HepG2 (cell line): Measurements from ENCODE around the gene LRRC28. TPM values are rescaled to one million over a fixed set of nuclear protein-coding genes. Genes with fewer than 3 reads are reported as not detected.

Source experiments
- HNF1A ChIP-seq, 2 experiments: sonication (generic) in 1 of 2; formaldehyde crosslinking in 1 of 2; IDR thresholded peaks; 2 replicates each; pipeline versions ENCODE4 v1.4.0 to v1.6.1; 2016 to 2020; ENCODE audit warnings: borderline replicate concordance in 1 of 2, low read depth in 1 of 2, mild to moderate bottlenecking in 1 of 2, missing genetic modification reagents in 1 of 2
- HNF1B ChIP-seq: sonication (generic); formaldehyde crosslinking; IDR thresholded peaks from 2 replicates; pipeline ENCODE4 v1.5.1; 2020; ENCODE audit warnings: mild to moderate bottlenecking, moderate library complexity, missing genetic modification reagents
- SIX4 ChIP-seq: sonication (generic); formaldehyde crosslinking; IDR thresholded peaks from 2 replicates; pipeline ENCODE4 v1.4.0; 2020; ENCODE audit warnings: missing genetic modification reagents
- THYN1 ChIP-seq: sonication (generic); formaldehyde crosslinking; IDR thresholded peaks from 2 replicates; pipeline ENCODE4 v1.8.1; 2023; ENCODE audit warnings: low read depth, mild to moderate bottlenecking, moderate library complexity, missing genetic modification reagents, borderline replicate concordance
- WIZ ChIP-seq: sonication (generic); formaldehyde crosslinking; IDR thresholded peaks from 2 replicates; pipeline ENCODE4 v1.5.1; 2020; ENCODE audit warnings: mild to moderate bottlenecking, missing genetic modification reagents
- ZMYM3 ChIP-seq: sonication (generic); formaldehyde crosslinking; IDR thresholded peaks from 2 replicates; pipeline ENCODE4 v1.5.1; 2020; ENCODE audit warnings: mild to moderate bottlenecking, missing genetic modification reagents
- ZMYM4 ChIP-seq: sonication (generic); formaldehyde crosslinking; IDR thresholded peaks from 2 replicates; pipeline ENCODE4 v1.8.1; 2023; ENCODE audit warnings: mild to moderate bottlenecking, missing genetic modification reagents
- ZNF318 ChIP-seq: sonication (generic); formaldehyde crosslinking; IDR thresholded peaks from 2 replicates; pipeline ENCODE4 v1.4.0; 2020; ENCODE audit warnings: mild to moderate bottlenecking, missing genetic modification reagents
- ZNF362 ChIP-seq: sonication (generic); formaldehyde crosslinking; IDR thresholded peaks from 2 replicates; pipeline ENCODE4 v1.4.0; 2020; ENCODE audit warnings: missing genetic modification reagents, mild to moderate bottlenecking, borderline replicate concordance
- ZNF691 ChIP-seq: sonication (generic); formaldehyde crosslinking; IDR thresholded peaks from 2 replicates; pipeline ENCODE4 v1.4.0; 2020; ENCODE audit warnings: missing genetic modification reagents, low read depth, mild to moderate bottlenecking, borderline replicate concordance
- polyA plus RNA-seq, 8 experiments: library from polyadenylated mRNA; depleted of rRNA in 3 of 8; stranded (reverse) in 7 of 8; unstranded in 1 of 8; fragments of >200 nt; fragmentation: Illumina TruSeq in 4 of 8; extraction: Trizol in 4 of 8; gene quantifications; 2 replicates each; pipeline versions ENCODE4 v1.2.1 to v1.2.3, GENCODE V29; 2011 to 2016; ENCODE audit warnings: low read depth in 4 of 8, missing spikeins in 1 of 8, mixed read lengths in 1 of 8; ENCODE audit not compliant: insufficient read depth in 1 of 8
- total RNA-seq, 5 experiments: library from RNA; depleted of rRNA; stranded (reverse); fragments of >200 nt; fragmentation: Illumina TruSeq; extraction: Trizol; gene quantifications; 2 replicates each; pipeline ENCODE4 v1.2.3, GENCODE V29; 2016; ENCODE audit warnings: low read depth in 1 of 5

The LRRC28 gene
- total and polyA plus RNA-seq, 2 of the 13 experiments (the other 11 are each of a cell fraction or from before 2014, with no cell fraction given): 17.5 to 21.3 TPM

GRCh38 chr15:99322643-99323405 is 71.5 kb downstream of the LRRC28 start (continued):
- TF ChIP-seq ZNF691 (CRISPR knock-in tag) (no peak), ZMYM4 (CRISPR knock-in tag) (peak; percentile 90), ZNF318 (CRISPR knock-in tag) (no peak), SIX4 (no peak), HNF1A (IDR thresholded peaks at IDR 0.05; ENCODE audit: low read depth) (peak; percentile 56), HNF1A (CRISPR knock-in tag; IDR thresholded peaks at IDR 0.05; ENCODE audit: borderline replicate concordance) (no peak), WIZ (CRISPR knock-in tag) (no peak), THYN1 (CRISPR knock-in tag) (no peak), ZNF362 (CRISPR knock-in tag) (no peak), HNF1B (CRISPR knock-in tag) (peak; percentile 59), ZMYM3 (CRISPR knock-in tag) (0 out of 2 replicates have a peak, but pooled peaks have one; percentile 16)
